Measurements from ENCODE around the gene CAPN1.

GRCh38 chr11:65187146-65187675, 5.5 kb downstream of the CAPN1 start:
- TF ChIP-seq CTCF (conservative IDR thresholded peaks at IDR 0.05 in 1 of 2, IDR thresholded peaks at IDR 0.05 in 1 of 2; ENCODE audit: extremely low read depth in 1 of 2, insufficient read depth in 1 of 2, low read depth in 1 of 2, low read length in 2 of 2) (no peak), EZH2 (IDR thresholded peaks at IDR 0.05; ENCODE audit: borderline replicate concordance, low read length) (no peak)

Measured in mammary epithelial cell (primary cell).